GM18861 (cell line): ENCODE results near the gene RNU6-1.

Experiments
- ATAC-seq: cut with Tn5 transposase; IDR thresholded peaks from one replicate; pipeline ENCODE4 v1.9.1; 2021; ENCODE audit not compliant: unreplicated experiment

Gene RNU6-1

DNA sequence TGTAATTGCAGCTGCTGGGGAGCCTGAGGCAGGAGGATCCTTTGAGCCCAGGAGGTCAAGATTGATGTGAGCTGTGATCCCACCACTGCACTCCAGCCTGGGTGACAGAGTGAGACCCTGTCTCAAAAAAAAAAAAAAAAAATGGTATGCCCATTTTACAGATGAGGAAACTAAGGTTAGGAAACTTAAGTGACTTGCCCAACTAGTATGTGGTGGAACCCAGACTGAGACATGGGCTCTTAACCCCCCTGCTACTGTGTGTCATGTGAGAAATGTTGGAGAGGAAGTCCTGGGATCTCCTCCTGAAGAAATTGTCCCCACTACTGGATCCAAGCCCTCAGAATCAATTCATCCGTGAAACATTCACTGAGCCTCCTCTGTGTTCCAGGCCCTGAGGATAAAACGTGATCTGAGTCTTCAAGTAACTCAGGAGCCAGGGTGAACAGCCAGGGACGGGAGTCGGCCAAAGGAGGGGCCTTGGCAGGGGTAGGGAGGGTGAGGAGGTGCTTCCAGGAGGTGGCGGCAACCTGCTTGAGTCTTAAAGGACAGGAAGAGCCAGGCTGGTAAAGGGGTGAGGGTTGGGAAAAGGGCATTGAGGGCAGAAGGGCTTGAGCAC, 19.6 kb upstream of the RNU6-1 start:
- ATAC-seq = no peak

GRCh38 chr15:67857220-67857619, 17.4 kb upstream of the RNU6-1 start:
- no peak for ATAC-seq

- ATAC-seq = no peak
Measured at GRCh38 chr15:67855842-67856241, 16.0 kb upstream of the RNU6-1 start.

DNA sequence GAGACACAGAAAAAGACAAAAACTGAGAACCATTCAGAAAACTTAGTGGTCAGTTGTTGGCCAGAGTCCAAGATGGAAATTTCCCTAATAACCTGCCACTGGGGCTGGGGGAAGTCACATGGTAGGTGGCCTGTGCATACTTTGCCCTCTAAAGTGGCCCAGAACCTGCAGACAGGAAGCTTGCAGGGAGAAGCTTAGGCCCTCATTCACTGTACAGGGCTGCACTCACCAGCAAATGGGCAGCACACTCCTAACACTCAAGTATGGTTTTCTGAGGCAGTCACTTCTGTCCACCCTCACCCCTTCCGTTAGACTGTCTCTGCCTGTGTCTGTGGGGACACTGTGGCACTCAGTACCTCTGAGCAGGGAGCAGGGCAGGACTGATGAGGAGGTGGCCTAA, 14.5 kb upstream of the RNU6-1 start:
- no peak for ATAC-seq

DNA sequence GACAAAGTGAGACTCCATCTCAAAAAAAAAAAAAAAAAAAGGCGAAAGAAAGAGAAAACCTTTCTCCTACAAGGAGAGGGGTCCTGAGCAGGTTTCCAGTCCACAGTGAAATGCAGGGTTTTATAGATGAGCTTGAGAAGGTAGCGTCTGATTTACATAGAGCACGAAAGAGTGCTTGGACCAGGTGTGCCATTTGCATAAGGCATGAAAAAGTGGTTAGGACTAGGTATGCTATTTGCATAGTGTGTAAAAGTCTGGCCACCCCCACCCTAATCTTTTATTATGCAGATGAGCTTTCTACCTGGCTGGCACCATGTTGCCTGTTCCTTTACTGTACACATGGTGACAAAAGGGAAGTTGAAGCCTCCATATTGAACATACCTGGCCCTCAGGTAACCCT, 13.6 kb upstream of the RNU6-1 start:
- ATAC-seq = no peak

- ATAC-seq = no peak
Measured at GRCh38 chr15:67852418-67852817, 12.6 kb upstream of the RNU6-1 start.

DNA sequence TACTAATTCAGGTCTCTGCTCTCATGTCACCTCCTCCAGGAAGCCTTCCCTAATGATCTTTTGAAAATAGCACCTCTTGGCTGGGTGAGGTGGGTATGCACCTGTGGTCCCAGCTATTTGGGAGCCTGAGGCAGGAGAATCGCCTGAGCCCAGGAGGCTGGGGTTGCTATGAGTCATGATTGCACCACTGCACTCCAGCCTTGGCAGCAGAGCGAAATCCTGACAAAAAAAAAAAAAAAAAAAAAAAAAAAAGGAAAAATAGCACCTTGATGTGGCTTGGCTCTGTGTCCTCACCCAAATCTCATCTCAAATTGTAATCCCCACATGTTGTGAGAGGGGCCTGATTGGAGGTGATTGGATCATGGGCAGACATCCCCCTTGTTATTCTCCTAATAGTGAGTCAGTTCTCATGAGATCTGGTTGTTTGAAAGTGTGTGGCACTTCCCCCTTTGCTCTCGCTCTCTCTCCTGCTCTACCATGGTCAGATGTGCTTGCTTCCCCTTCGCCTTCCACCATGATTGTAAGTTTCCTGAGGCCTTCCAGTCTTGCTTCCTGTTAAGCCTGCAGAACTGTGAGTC, 11.2 kb upstream of the RNU6-1 start:
- no peak for ATAC-seq

DNA sequence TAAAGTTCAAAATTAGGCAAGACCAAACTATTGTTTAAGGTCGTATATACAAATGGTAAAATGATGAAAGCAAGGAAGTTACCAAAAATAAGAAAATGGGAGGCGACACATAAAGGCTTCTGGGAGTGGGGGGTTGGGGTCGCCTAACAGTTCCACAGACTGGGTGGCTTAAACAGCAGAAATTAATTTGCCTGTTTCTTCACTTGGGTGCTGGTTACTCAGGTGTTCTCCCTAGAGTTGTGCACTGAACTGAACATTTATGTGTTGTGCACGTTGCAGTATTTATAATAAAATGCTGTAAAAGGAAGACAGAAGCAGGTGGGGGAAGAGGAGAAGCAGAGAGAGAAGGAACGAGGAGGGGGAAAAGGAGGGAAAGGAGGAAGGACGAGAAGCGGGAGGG, 10.5 kb upstream of the RNU6-1 start:
- no peak for ATAC-seq

- no peak for ATAC-seq
Measured at GRCh38 chr15:67849538-67849937, 9.7 kb upstream of the RNU6-1 start.

DNA sequence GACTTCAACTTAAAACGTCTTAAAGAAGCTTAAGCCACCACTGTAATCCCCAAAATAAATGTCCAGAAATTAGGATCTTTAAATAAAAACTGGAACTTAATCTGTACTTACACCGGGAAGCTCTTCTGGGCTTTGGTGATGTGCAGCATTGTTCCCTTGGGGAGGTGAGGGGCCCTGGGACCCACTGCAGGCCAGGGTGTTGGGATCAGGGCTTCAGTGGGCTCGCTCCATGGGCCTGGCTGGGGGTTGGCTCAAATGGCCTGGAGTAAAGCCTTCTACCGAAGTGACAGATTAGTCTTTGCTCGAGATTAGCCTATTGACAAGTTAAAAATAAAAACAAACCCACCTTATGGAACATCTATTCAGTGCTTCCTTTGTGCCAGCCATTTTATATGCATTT, 6.1 kb upstream of the RNU6-1 start:
- no peak for ATAC-seq

GRCh38 chr15:67843571-67844387, 3.9 kb upstream of the RNU6-1 start:
- no peak for ATAC-seq

- no peak for ATAC-seq
Measured at GRCh38 chr15:67843092-67843501, 3.3 kb upstream of the RNU6-1 start.

DNA sequence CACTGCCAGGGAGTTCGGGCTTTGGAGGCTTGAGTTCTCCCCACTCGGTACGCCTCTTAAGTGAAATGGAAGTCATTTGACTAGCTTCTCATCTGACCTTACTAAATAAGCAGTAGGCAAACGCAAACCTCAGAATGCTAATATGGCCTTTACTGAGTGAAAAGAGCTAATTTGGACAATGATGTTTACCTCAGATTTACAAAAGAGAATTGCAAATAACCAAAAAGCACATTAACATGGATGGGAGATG, 1.6 kb upstream of the RNU6-1 start:
- ATAC-seq = no peak

DNA sequence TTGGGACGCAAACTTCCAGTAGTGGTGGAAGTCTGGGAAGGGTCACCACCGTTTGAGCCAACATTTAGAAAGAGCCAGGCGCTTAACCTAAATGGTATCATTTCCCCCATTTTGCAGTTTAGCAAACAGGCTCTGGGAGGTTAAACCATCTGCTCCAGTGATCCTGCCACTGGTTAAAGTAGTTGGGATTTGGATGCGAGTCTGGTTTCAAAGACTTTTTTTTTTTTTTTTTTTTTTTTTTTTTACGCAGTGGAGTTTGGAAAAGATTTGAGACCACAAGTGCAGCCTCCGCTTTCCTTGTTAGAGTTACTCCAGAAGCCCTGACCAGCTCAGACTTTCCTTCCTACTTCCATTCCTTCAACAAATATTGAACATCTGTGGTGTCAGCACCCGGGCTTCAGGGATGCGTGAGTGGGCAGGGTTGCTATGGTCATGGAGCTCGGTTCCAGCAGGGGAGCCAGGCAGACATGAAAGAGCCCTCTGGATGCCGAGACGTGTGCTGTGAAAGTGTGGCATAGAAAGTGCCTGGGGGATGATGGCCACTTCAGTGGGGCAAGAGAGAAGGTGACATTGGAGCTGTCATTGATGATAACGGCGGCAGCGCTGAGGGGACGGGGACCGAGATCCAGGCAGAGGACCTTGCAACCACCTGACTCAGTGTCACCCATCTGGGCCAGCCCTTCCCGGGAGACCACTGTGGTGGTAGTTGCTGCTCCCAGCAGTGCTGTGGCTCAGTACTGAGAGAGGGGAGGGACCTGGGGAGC, 1.1 kb upstream of the RNU6-1 start:
- ATAC-seq = no peak

DNA sequence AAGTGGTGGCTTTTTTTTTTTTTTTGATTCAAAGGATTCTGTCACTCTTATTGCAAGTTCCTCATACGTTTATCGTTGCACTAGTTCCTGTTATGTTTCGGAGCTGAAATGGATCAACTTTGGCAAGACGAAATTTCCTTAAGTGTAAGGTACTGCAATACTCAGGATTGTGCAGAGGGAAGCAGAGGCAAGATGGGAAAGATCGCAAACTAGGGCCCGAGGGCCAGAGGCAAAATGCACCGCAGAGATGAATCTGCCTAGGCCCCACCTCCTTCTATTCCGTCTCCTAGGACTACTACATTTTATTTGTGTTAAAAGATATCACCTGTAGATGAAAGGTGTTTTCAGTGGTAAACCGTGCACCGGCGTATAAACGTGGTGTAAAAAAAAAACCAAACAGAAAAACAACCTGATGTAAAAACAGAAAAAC, 331 bp downstream of the RNU6-1 start:
- no peak for ATAC-seq

GRCh38 chr15:67838789-67839332, 984 bp downstream of the RNU6-1 start:
- ATAC-seq = no peak

- ATAC-seq = no peak
Measured at GRCh38 chr15:67836955-67837354, 2.9 kb downstream of the RNU6-1 start.

DNA sequence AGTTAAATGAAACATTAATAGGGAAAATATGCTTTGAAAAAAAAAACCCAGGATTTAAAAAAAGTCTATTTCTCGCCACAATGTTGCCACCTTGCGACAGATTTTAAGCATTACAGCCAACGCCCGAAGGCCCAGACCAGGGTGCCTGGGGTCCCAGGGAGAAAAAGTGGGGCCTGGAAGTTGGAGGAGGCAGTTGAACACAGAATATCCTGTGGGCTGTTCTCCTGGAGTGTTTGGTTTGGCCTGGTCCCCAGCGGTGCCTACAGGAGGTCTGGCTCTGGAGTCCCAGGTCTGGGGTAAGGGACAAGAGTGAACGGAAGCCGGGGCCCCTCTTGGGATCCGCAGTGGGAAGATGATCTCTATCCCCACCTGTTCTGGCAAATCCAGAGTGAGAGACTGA, 3.4 kb downstream of the RNU6-1 start:
- ATAC-seq = no peak

DNA sequence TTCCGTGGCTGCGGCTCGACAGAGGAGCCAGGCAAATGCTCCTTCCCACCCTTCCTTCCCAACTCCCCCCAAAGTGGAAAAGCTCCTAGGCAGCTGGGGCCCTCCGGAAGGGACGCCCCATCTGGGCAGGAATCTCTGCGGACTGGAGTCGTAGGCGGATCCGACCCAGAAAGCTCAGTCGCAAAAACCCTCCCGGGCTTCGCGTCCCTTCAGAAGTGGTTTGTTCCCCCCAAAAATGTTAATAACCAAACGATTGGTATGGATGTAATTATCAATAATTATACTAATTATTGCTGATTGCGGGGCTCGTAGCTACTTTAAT, 3.8 kb downstream of the RNU6-1 start:
- no peak for ATAC-seq

- ATAC-seq = no peak
Measured at GRCh38 chr15:67835297-67836133, 4.3 kb downstream of the RNU6-1 start.
